Loucy (cell line): Measurements from ENCODE around the gene FBLL1.

Source experiments
- H2AFZ ChIP-seq: fragments of 200-600 bp; sonication (generic); 2 replicates; pipeline ENCODE4 v1.6.0; 2016; ENCODE audit warnings: antibody characterized with exemption, mild to moderate bottlenecking, low read length, moderate library complexity
- H3F3A ChIP-seq: fragments of 200-600 bp; 2 replicates; pipeline ENCODE4 v1.6.0; 2016; ENCODE audit warnings: antibody characterized with exemption, low read depth, mild to moderate bottlenecking
- H3K27me3 ChIP-seq: fragments of 200-600 bp; sonication (generic); 2 replicates; pipeline ENCODE4 v1.6.1; 2014; ENCODE audit warnings: low read length, mild to moderate bottlenecking; ENCODE audit not compliant: insufficient read depth, poor library complexity, severe bottlenecking
- H3K36me3 ChIP-seq: fragments of 200-600 bp; sonication (generic); 2 replicates; pipeline ENCODE4 v1.6.1; 2016; ENCODE audit warnings: low read length; ENCODE audit not compliant: insufficient read depth
- H3K4me1 ChIP-seq: fragments of 200-600 bp; sonication (generic); 2 replicates; pipeline ENCODE4 v1.5.1; 2014; ENCODE audit warnings: low read length, mild to moderate bottlenecking; ENCODE audit not compliant: insufficient read depth, poor library complexity, severe bottlenecking
- H3K4me2 ChIP-seq: fragments of 200-600 bp; sonication (generic); 2 replicates; pipeline ENCODE4 v1.6.0; 2014; ENCODE audit warnings: antibody characterized with exemption, low read length, low read depth, mild to moderate bottlenecking; ENCODE audit not compliant: poor library complexity, severe bottlenecking
- H3K4me3 ChIP-seq: fragments of 200-600 bp; sonication (generic); 2 replicates; pipeline ENCODE4 v1.5.1; 2014; ENCODE audit warnings: low read length, mild to moderate bottlenecking, mixed read lengths; ENCODE audit not compliant: poor library complexity, severe bottlenecking
- H3K79me2 ChIP-seq: fragments of 200-600 bp; sonication (generic); 2 replicates; pipeline ENCODE4 v1.6.1; 2014; ENCODE audit warnings: low read length; ENCODE audit not compliant: insufficient read depth
- H3K9ac ChIP-seq: fragments of 200-600 bp; sonication (generic); 2 replicates; pipeline ENCODE4 v1.6.0; 2014; ENCODE audit warnings: mild to moderate bottlenecking, low read depth, low read length, moderate library complexity; ENCODE audit not compliant: poor library complexity, severe bottlenecking
- H3K9me2 ChIP-seq: fragments of 200-600 bp; sonication (generic); replicated peaks from 2 replicates; pipeline ENCODE4 v1.6.1; 2016; ENCODE audit warnings: low read depth, low read length, mixed read lengths
- H3K9me3 ChIP-seq: fragments of 200-600 bp; sonication (generic); 2 replicates; pipeline ENCODE4 v1.6.1; 2014; ENCODE audit warnings: mild to moderate bottlenecking, antibody characterized with exemption, low read length, low read depth; ENCODE audit not compliant: insufficient read depth
- H4K20me1 ChIP-seq: fragments of 200-600 bp; sonication (generic); 2 replicates; pipeline ENCODE4 v1.6.0; 2014; ENCODE audit warnings: antibody characterized with exemption, low read length, mild to moderate bottlenecking; ENCODE audit not compliant: insufficient read depth, poor library complexity, severe bottlenecking
- CTCF ChIP-seq: fragments of 200-600 bp; sonication (generic); conservative IDR thresholded peaks from 2 replicates; pipeline ENCODE4 v1.5.1; 2014; ENCODE audit warnings: mild to moderate bottlenecking, antibody characterized with exemption, low read length
- EZH2phosphoT487 ChIP-seq: fragments of 200-600 bp; IDR thresholded peaks from 2 replicates; pipeline ENCODE4 v1.6.1; 2018; ENCODE audit warnings: antibody characterized with exemption, mild to moderate bottlenecking, moderate library complexity, borderline replicate concordance

Gene FBLL1

GRCh38 chr5:168578006-168578405 lies 48.9 kb downstream of the FBLL1 start:
- Histone ChIP-seq H2AFZ (no peak overlapping the region), H3K9me3 (no peaks in the 10 kb centered on the region), H3K4me1 (peaks cover 15% of the 10 kb centered on the region)

GRCh38 chr5:168578538-168579487 lies 49.7 kb downstream of the FBLL1 start, which contains the start of gene PANK3:
Gene PANK3 (minus strand): TSS chr5:168579368. CDS start chr5:168579283, 85 bp downstream.
- no peaks in the 10 kb centered on the region for H3K9me3 ChIP-seq
- peak within 1 kb of the TSS; percentile 90 for H3K4me2 ChIP-seq
- peak within 1 kb of the TSS; percentile 81; the same call in 1 of the 2 replicates for H2AFZ ChIP-seq
- H3K36me3 ChIP-seq: no peaks in the 10 kb centered on the region
- no peaks in the 10 kb centered on the region for H3F3A ChIP-seq
- peak within 1 kb of the TSS; percentile 93 for H3K9ac ChIP-seq
- H3K9me2 ChIP-seq: no peaks in the 10 kb centered on the region
- TF ChIP-seq EZH2phosphoT487 (no peak), CTCF (no peak)
- H3K27me3 ChIP-seq: no peaks in the 10 kb centered on the region
- peaks cover 41% of the 10 kb centered on the region for H4K20me1 ChIP-seq
- H3K4me3 ChIP-seq: peak within 1 kb of the TSS; percentile 98
- H3K4me1 ChIP-seq: peaks cover 15% of the 10 kb centered on the region
- peaks cover 51% of the 10 kb centered on the region for H3K79me2 ChIP-seq

More at GRCh38 chr5:168578006-168578405, 48.9 kb downstream of the FBLL1 start:
- Histone ChIP-seq H3K36me3 (no peaks in the 10 kb centered on the region), H3K27me3 (no peaks in the 10 kb centered on the region), H4K20me1 (peaks cover 43% of the 10 kb centered on the region), H3F3A (no peaks in the 10 kb centered on the region), H3K9ac (peak overlapping the region; percentile 93), H3K9me2 (no peaks in the 10 kb centered on the region), H3K4me2 (peak overlapping the region; percentile 76), H3K4me3 (peak overlapping the region; percentile 98), H3K79me2 (peaks cover 53% of the 10 kb centered on the region)
- TF ChIP-seq EZH2phosphoT487 (no peak), CTCF (no peak)

GRCh38 chr5:168579488-168580226 lies 50.6 kb downstream of the FBLL1 start:
- H3K9me2 ChIP-seq: no peaks in the 10 kb centered on the region
- peaks cover 45% of the 10 kb centered on the region for H3K79me2 ChIP-seq
- peak overlapping the region; percentile 93 for H3K9ac ChIP-seq
- H2AFZ ChIP-seq: peak overlapping the region; percentile 81; the same call in 1 of the 2 replicates
- H4K20me1 ChIP-seq: peaks cover 37% of the 10 kb centered on the region
- H3K27me3 ChIP-seq: no peaks in the 10 kb centered on the region
- H3F3A ChIP-seq: no peaks in the 10 kb centered on the region
- H3K36me3 ChIP-seq: no peaks in the 10 kb centered on the region
- peak overlapping the region; percentile 98 for H3K4me3 ChIP-seq
- H3K4me2 ChIP-seq: peak overlapping the region; percentile 90
- peaks cover 15% of the 10 kb centered on the region for H3K4me1 ChIP-seq
- no peaks in the 10 kb centered on the region for H3K9me3 ChIP-seq
- TF ChIP-seq CTCF: no peak
- TF ChIP-seq EZH2phosphoT487: no peak
